AG10803 (cell line): ENCODE measurements around the gene MYO6.

Experiments used
- DNase-seq: peaks from one replicate; pipeline ENCODE4 v3.0.0; 2010; ENCODE audit warnings: low read depth
- H3K4me3 ChIP-seq: 2 replicates; pipeline ENCODE4 v1.5.1; 2011; ENCODE audit warnings: mild to moderate bottlenecking, low read length, control low read depth
- TF ChIP-seq, protein P1 (sequence below): conservative IDR thresholded peaks from 2 replicates; pipeline ENCODE4 v1.5.1; 2011; ENCODE audit warnings: mild to moderate bottlenecking, low read length, control low read depth, inconsistent platforms

MYO6 gene

DNA sequence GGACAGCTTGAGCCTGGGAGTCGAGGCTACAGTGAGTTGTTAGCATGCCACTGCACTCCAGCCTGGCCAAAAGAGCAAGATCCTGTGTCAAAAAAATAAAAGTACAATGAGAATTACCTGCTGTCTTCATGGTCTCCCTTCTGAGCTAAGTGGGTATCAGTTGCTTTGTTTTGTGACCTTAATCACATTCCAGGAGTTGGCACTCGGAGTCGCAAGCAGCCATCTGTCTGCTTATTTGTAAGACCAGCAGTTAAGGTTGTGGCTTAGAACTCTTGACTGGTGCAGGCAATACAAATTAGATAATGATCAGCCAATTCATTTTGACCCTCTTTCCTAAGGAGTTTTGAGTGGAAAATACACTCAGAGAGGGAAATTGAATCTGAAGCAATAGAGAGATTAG lies 114.0 kb downstream of the MYO6 start:
- TF ChIP-seq, protein P1, sequence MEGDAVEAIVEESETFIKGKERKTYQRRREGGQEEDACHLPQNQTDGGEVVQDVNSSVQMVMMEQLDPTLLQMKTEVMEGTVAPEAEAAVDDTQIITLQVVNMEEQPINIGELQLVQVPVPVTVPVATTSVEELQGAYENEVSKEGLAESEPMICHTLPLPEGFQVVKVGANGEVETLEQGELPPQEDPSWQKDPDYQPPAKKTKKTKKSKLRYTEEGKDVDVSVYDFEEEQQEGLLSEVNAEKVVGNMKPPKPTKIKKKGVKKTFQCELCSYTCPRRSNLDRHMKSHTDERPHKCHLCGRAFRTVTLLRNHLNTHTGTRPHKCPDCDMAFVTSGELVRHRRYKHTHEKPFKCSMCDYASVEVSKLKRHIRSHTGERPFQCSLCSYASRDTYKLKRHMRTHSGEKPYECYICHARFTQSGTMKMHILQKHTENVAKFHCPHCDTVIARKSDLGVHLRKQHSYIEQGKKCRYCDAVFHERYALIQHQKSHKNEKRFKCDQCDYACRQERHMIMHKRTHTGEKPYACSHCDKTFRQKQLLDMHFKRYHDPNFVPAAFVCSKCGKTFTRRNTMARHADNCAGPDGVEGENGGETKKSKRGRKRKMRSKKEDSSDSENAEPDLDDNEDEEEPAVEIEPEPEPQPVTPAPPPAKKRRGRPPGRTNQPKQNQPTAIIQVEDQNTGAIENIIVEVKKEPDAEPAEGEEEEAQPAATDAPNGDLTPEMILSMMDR, result no peak
- DNase-seq, result no peak
- H3K4me3 ChIP-seq, result no peak overlapping the region

DNA sequence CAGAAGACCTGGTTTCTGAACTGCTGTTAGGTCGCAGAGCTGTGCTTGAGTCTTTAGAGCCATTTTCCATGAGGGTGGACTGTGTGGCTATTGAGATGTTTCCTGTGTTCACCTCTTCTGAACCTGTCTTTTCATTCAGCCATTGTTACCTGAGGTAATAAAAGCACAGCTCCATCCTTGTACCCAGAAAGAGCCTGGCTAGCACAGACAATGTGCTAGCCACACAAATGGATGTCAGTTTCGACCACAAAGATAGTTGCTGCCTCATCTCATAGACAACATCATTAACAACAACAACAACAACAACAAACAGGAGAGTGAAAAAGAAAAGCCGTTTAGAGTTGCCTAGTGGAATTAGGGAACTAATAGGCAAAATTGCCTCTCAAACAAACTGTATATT lies 114.7 kb downstream of the MYO6 start:
- TF ChIP-seq, protein P1, result no peak
- H3K4me3 ChIP-seq, result no peak overlapping the region
- DNase-seq, result no peak

GRCh38 chr6:75864446-75864845 lies 115.4 kb downstream of the MYO6 start:
- H3K4me3 ChIP-seq, result no peak overlapping the region
- TF ChIP-seq, protein P1, result no peak
- DNase-seq, result no peak

GRCh38 chr6:75870389-75870788 lies 121.3 kb downstream of the MYO6 start:
- TF ChIP-seq, protein P1, result no peak

GRCh38 chr6:75874224-75874623 lies 125.2 kb downstream of the MYO6 start:
- DNase-seq, result no peak
- no peak overlapping the region for H3K4me3 ChIP-seq
- TF ChIP-seq, protein P1, result no peak

More at GRCh38 chr6:75870389-75870788, 121.3 kb downstream of the MYO6 start:
- DNase-seq, result no peak
- no peak overlapping the region for H3K4me3 ChIP-seq

GRCh38 chr6:75876152-75876551 lies 127.1 kb downstream of the MYO6 start:
- no peak overlapping the region for H3K4me3 ChIP-seq
- DNase-seq, result peak; percentile 21
- TF ChIP-seq, protein P1, result no peak

GRCh38 chr6:75880305-75880704 lies 131.3 kb downstream of the MYO6 start:
- TF ChIP-seq, protein P1, result no peak
- H3K4me3 ChIP-seq, result no peak overlapping the region
- DNase-seq, result no peak
